Natural killer cell (primary cell): ENCODE data around the gene PLXNA4. TPM values are rescaled to one million over a fixed set of nuclear protein-coding genes. Genes with fewer than 3 reads are reported as not detected.

Experiments
- ATAC-seq, 3 donors: fragments of 150-1000 bp in 2 of 3; fragments of 200-7000 bp in 1 of 3; cut with Tn5 transposase; 1 replicate in 1 of 3; 2 replicates in 2 of 3; pipeline ENCODE4 v1.10.0; 2021; ENCODE audit warnings: mild to moderate bottlenecking in 2 of 3, moderate library complexity in 2 of 3
- DNase-seq, 2 donors: peaks; one replicate each; pipeline versions ENCODE4 v3.0.0 to v3.0.0-alpha.2; 2013 to 2021; ENCODE audit warnings: mixed read lengths in 1 of 2
- H3K27ac ChIP-seq: one replicate; pipeline ENCODE4 v1.5.1; 2013; ENCODE audit warnings: mild to moderate bottlenecking, low read length
- H3K27me3 ChIP-seq: one replicate; pipeline ENCODE4 v1.6.1; 2013; ENCODE audit warnings: low read length; ENCODE audit not compliant: control insufficient read depth, insufficient read depth
- H3K36me3 ChIP-seq: one replicate; pipeline ENCODE4 v1.6.1; 2013; ENCODE audit warnings: low read length; ENCODE audit not compliant: control insufficient read depth, insufficient read depth
- H3K4me1 ChIP-seq: one replicate; pipeline ENCODE4 v1.6.1; 2013; ENCODE audit warnings: low read length; ENCODE audit not compliant: control insufficient read depth, insufficient read depth
- H3K4me3 ChIP-seq: one replicate; pipeline ENCODE4 v1.5.1; 2013; ENCODE audit warnings: low read length
- H3K9me3 ChIP-seq: one replicate; pipeline ENCODE4 v1.6.1; 2013; ENCODE audit warnings: low read length; ENCODE audit not compliant: control insufficient read depth, insufficient read depth
- H3K27ac Mint-ChIP-seq, 2 donors: one replicate each; pipeline ENCODE4 v1.8.0; 2022; ENCODE audit warnings: mild to moderate bottlenecking in 2 of 2, mixed read lengths in 2 of 2, moderate library complexity in 1 of 2
- H3K27me3 Mint-ChIP-seq, 2 donors: one replicate each; pipeline ENCODE4 v1.8.0; 2022; ENCODE audit warnings: low read depth in 2 of 2, mixed read lengths in 2 of 2
- H3K36me3 Mint-ChIP-seq: one replicate; pipeline ENCODE4 v1.8.0; 2022; ENCODE audit warnings: mixed read lengths
- H3K4me1 Mint-ChIP-seq, 2 donors: one replicate each; pipeline ENCODE4 v1.8.0; 2022; ENCODE audit warnings: mixed read lengths in 2 of 2
- H3K4me3 Mint-ChIP-seq: one replicate; pipeline ENCODE4 v1.8.0; 2022; ENCODE audit warnings: mild to moderate bottlenecking, moderate library complexity, mixed read lengths
- H3K9me3 Mint-ChIP-seq, 2 donors: one replicate each; pipeline ENCODE4 v1.8.0; 2022; ENCODE audit warnings: mixed read lengths in 2 of 2
- WGBS: methylation state at CpG from one replicate; pipeline ENCODE4 v1.1.7; 2013; ENCODE audit warnings: missing lambda C conversion rate; ENCODE audit not compliant: insufficient coverage; 5-methylcytosine and 5-hydroxymethylcytosine counted together
- intact Hi-C: fragments of 100-400 bp; cut with micrococcal nuclease; formaldehyde crosslinking; loops from one replicate; pipeline ENCODE4 v1.14.2; 2022
- total RNA-seq, 4 donors: library from RNA; stranded (reverse); fragments of 120-200 nt in 1 of 4; gene quantifications; one replicate each; pipeline versions ENCODE4 v1.2.3 to v1.2.4, GENCODE V29; 2013 to 2022
- TF ChIP-seq, protein P1 (sequence below): fragments of 200-600 bp; IDR thresholded peaks from one replicate; pipeline ENCODE4 v1.8.0; 2022; ENCODE audit warnings: antibody characterized with exemption

Gene PLXNA4
- total RNA-seq, 3 donors from 2014 or later (not counting 1 experiment from before 2014, with no cell fraction given) = 5.1 to 15.3 (median 10.9) TPM

DNA sequence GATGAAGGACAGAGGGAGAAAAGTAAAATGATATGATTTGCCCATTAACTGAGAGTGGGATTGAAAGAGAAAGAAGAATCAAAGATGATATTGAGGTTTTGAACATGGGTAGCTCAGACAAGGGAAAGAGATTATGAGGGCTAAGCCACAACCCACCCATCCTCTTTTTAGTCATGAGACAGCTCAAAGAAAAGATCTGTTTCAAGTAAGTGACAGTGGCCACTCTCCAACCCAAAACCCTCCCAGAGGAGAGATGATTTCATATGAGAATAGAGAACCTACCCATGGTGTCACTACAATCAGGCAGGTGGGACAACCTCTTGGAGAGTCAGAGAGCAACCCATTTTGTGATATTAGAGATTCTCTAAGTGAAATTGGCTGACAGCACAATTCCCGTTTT is 32.2 kb downstream of the PLXNA4 start:
- Histone ChIP-seq H3K36me3 (no peaks in the 10 kb centered on the region), H3K27me3 (no peaks in the 10 kb centered on the region), H3K4me1 (peaks cover 4% of the 10 kb centered on the region), H3K9me3 (no peaks in the 10 kb centered on the region), H3K4me3 (no peak overlapping the region), H3K27ac (no peak overlapping the region)
- H3K9me3 Mint-ChIP-seq = no peaks in the 10 kb centered on the region
- WGBS = 71% methylated on average over 1 of the region's 1 CpG
- no peak overlapping the region for H3K4me3 Mint-ChIP-seq
- H3K4me1 Mint-ChIP-seq = peaks cover 29 to 32% of the 10 kb centered on the region in 2 donors
- ATAC-seq = no peak
- H3K27ac Mint-ChIP-seq = no peak overlapping the region
- no peak for DNase-seq
- peaks cover 0 to 9% of the 10 kb centered on the region in 2 donors for H3K27me3 Mint-ChIP-seq
- TF ChIP-seq, protein P1, sequence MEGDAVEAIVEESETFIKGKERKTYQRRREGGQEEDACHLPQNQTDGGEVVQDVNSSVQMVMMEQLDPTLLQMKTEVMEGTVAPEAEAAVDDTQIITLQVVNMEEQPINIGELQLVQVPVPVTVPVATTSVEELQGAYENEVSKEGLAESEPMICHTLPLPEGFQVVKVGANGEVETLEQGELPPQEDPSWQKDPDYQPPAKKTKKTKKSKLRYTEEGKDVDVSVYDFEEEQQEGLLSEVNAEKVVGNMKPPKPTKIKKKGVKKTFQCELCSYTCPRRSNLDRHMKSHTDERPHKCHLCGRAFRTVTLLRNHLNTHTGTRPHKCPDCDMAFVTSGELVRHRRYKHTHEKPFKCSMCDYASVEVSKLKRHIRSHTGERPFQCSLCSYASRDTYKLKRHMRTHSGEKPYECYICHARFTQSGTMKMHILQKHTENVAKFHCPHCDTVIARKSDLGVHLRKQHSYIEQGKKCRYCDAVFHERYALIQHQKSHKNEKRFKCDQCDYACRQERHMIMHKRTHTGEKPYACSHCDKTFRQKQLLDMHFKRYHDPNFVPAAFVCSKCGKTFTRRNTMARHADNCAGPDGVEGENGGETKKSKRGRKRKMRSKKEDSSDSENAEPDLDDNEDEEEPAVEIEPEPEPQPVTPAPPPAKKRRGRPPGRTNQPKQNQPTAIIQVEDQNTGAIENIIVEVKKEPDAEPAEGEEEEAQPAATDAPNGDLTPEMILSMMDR = no peak
- intact Hi-C loops = no loop called here
- H3K36me3 Mint-ChIP-seq = no peaks in the 10 kb centered on the region

DNA sequence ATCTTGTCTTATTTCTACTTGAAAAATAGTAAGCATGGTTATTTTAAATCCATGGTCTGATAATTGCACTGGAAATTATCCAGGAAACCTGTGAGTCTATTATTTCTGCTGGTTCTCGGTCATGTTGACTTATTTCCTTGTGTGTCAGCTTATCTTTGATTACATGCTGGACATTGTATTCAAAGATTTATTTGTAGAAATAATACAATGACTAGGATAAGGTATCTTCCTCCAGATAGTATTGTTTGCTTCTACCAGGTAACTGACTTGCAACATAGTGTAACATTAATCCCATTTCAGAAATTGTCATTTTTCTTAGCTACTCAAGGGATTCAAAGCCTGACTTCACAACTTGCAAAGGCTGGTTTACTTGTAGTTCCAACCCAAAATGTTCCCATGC is 33.4 kb downstream of the PLXNA4 start:
- Mint-ChIP-seq H3K36me3 (no peaks in the 10 kb centered on the region), H3K27ac (no peak overlapping the region)
- intact Hi-C loops = no loop called here

DNA sequence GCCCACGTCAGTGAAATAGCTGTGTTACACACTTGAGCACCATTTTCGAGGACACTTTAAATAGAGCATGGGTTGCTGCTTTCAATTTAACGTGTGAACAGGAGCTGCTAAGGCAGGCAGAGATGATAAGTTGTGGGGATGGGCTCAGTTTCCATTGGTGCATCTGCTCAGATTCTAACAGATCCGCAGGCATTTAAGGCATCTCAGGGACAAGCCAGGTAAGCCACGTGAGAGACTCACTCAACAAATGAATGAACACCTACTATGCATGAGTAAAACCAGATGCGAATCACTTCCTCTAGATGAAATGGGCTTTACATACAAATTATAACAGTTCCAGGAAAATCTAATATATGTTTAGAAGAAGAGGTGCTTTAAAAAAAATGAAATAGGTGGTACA is 34.6 kb downstream of the PLXNA4 start:
- DNase-seq (no peak), ATAC-seq (no peak)
- TF ChIP-seq, protein P1 = no peak
- Histone ChIP-seq H3K36me3 (no peaks in the 10 kb centered on the region), H3K27ac (no peak overlapping the region), H3K27me3 (no peaks in the 10 kb centered on the region), H3K4me1 (peaks cover 6% of the 10 kb centered on the region), H3K9me3 (no peaks in the 10 kb centered on the region), H3K4me3 (no peak overlapping the region)
- Mint-ChIP-seq H3K9me3 (no peaks in the 10 kb centered on the region), H3K4me1 (peaks cover 20 to 23% of the 10 kb centered on the region in 2 donors), H3K27me3 (peaks cover 0 to 6% of the 10 kb centered on the region in 2 donors), H3K4me3 (no peak overlapping the region), H3K36me3 (no peaks in the 10 kb centered on the region), H3K27ac (no peak overlapping the region)
- WGBS = 77% methylated on average over 5 of the region's 6 CpGs
- intact Hi-C loops = no loop called here

More for the DNA sequence above, 33.4 kb downstream of the PLXNA4 start:
- WGBS = 88% methylated on average over 1 of the region's 1 CpG
- no peaks in the 10 kb centered on the region for H3K9me3 Mint-ChIP-seq
- no peaks in the 10 kb centered on the region for H3K9me3 ChIP-seq
- no peaks in the 10 kb centered on the region for H3K27me3 ChIP-seq
- peaks cover 17 to 25% of the 10 kb centered on the region in 2 donors for H3K4me1 Mint-ChIP-seq
- H3K27me3 Mint-ChIP-seq = peaks cover 0 to 9% of the 10 kb centered on the region in 2 donors
- H3K4me3 Mint-ChIP-seq = no peak overlapping the region
- no peak overlapping the region for H3K4me3 ChIP-seq
- ATAC-seq = no peak
- no peak overlapping the region for H3K27ac ChIP-seq
- H3K36me3 ChIP-seq = no peaks in the 10 kb centered on the region
- no peak for DNase-seq
- TF ChIP-seq, protein P1 = no peak
- peaks cover 1% of the 10 kb centered on the region for H3K4me1 ChIP-seq

DNA sequence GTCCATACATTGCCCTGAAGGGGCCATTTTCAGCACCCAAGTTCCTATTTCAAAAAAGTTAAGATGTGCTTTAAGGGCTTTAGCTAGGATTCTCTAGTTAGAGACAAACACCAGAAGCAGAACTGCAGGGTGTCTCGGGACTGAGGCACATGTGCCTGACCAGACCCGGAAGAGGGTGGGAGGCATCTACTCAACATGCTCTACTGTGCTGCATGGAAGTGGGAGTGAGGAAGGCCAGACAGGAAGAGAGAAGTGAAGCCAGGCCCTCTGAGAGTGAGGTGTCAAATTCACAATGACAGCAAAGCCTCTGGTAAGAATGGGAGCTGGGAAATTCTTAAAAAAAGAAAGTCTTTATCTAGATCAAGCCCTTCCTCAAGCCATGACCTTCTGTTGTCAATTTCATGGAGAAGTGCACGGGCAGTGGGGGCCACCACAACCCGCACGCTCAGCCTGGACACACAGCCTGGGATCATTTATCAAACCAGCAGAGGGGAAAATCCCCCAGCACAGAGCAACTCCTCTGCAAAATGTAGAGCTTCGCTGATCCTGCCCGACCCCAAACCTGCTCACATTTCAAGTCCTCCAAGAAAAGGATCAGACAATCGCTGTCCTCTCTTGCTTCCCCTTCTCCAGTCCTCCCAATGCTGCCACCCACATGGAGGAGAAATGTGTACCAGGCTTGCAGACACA is 38.7 kb downstream of the PLXNA4 start:
- no peaks in the 10 kb centered on the region for H3K9me3 Mint-ChIP-seq
- TF ChIP-seq, protein P1 = no peak
- Histone ChIP-seq H3K9me3 (no peaks in the 10 kb centered on the region), H3K36me3 (no peaks in the 10 kb centered on the region), H3K4me3 (no peak overlapping the region), H3K27me3 (no peaks in the 10 kb centered on the region), H3K4me1 (peaks cover 6% of the 10 kb centered on the region), H3K27ac (no peak overlapping the region)
- no peak overlapping the region for H3K4me3 Mint-ChIP-seq
- intact Hi-C loops = no loop called here
- ATAC-seq (peak in 1 of 3 donors; percentile 42), DNase-seq (no peak)
- peaks cover 10 to 20% of the 10 kb centered on the region in 2 donors for H3K4me1 Mint-ChIP-seq
- WGBS = 71% methylated on average over 8 of the region's 8 CpGs
- H3K36me3 Mint-ChIP-seq = no peaks in the 10 kb centered on the region
- H3K27ac Mint-ChIP-seq = peak overlapping the region in 1 of 2 donors; percentile 35
- H3K27me3 Mint-ChIP-seq = peaks cover 0 to 5% of the 10 kb centered on the region in 2 donors
